Fibroblast of lung (primary cell): ENCODE results near the gene ALX3. TPM values are rescaled to one million over a fixed set of nuclear protein-coding genes. Genes with fewer than 3 reads are reported as not detected.

ENCODE experiments used
- DNase-seq, 2 donors: peaks; one replicate each; pipeline versions ENCODE4 v3.0.0 to v3.0.0-alpha.2; 2010; ENCODE audit warnings: low read depth in 2 of 2
- H2AFZ ChIP-seq: 2 replicates; pipeline ENCODE4 v1.5.1; 2012; ENCODE audit warnings: low read length, control low read depth, inconsistent platforms
- H3K27ac ChIP-seq: 2 replicates; pipeline ENCODE4 v1.5.1; 2011; ENCODE audit warnings: low read length, control low read depth; ENCODE audit not compliant: insufficient read depth
- H3K27me3 ChIP-seq: 2 replicates; pipeline ENCODE4 v1.5.1; 2011; ENCODE audit warnings: mild to moderate bottlenecking, low read length; ENCODE audit not compliant: control insufficient read depth, insufficient read depth
- H3K36me3 ChIP-seq: 2 replicates; pipeline ENCODE4 v1.5.1; 2011; ENCODE audit warnings: low read length; ENCODE audit not compliant: control insufficient read depth, insufficient read depth
- H3K4me1 ChIP-seq: 2 replicates; pipeline ENCODE4 v1.5.1; 2011; ENCODE audit warnings: low read length; ENCODE audit not compliant: control insufficient read depth, insufficient read depth; ENCODE audit errors: extremely low read depth
- H3K4me2 ChIP-seq: 2 replicates; pipeline ENCODE4 v1.5.1; 2011; ENCODE audit warnings: low read length, control low read depth; ENCODE audit not compliant: insufficient read depth; ENCODE audit errors: extremely low read depth
- H3K4me3 ChIP-seq, 4 experiments: fragments of 200-600 bp in 1 of 4; sonication (generic) in 1 of 4; replicated peaks in 1 of 4; 2 replicates each; pipeline ENCODE4 v1.5.1; 2011 to 2016; ENCODE audit warnings: low read length in 4 of 4, low read depth in 3 of 4, mild to moderate bottlenecking in 3 of 4, control low read depth in 2 of 4, inconsistent platforms in 1 of 4, mixed read lengths in 1 of 4; ENCODE audit not compliant: insufficient read depth in 1 of 4; ENCODE audit errors: control extremely low read depth in 1 of 4
- H3K79me2 ChIP-seq: 2 replicates; pipeline ENCODE4 v1.5.1; 2012; ENCODE audit warnings: mild to moderate bottlenecking, low read length, inconsistent platforms; ENCODE audit not compliant: control insufficient read depth, insufficient read depth
- H3K9ac ChIP-seq: 2 replicates; pipeline ENCODE4 v1.5.1; 2011; ENCODE audit warnings: mild to moderate bottlenecking, low read length, control low read depth; ENCODE audit not compliant: insufficient read depth
- H3K9me3 ChIP-seq: 2 replicates; pipeline ENCODE4 v1.5.1; 2012; ENCODE audit warnings: low read depth, low read length; ENCODE audit not compliant: control insufficient read depth, insufficient read depth
- H4K20me1 ChIP-seq: 2 replicates; pipeline ENCODE4 v1.5.1; 2011; ENCODE audit warnings: low read length; ENCODE audit not compliant: control insufficient read depth, insufficient read depth; ENCODE audit errors: extremely low read depth
- EZH2 ChIP-seq: IDR thresholded peaks from 2 replicates; pipeline ENCODE4 v1.5.1; 2012; ENCODE audit warnings: low read length, control low read depth, mild to moderate bottlenecking; ENCODE audit errors: missing control alignments
- polyA plus RNA-seq, 2 donors: library from polyadenylated mRNA; depleted of rRNA in 1 of 2; stranded (reverse) in 1 of 2; unstranded in 1 of 2; fragments of >200 nt; gene quantifications; 2 replicates each; pipeline ENCODE4 v1.2.1, GENCODE V29; 2011 to 2012; ENCODE audit warnings: missing spikeins in 1 of 2
- total RNA-seq: library from RNA; depleted of rRNA; stranded (reverse); fragments of >200 nt; gene quantifications from 2 replicates; pipeline ENCODE4 v1.2.1, GENCODE V29; 2014
- TF ChIP-seq, protein P1 (sequence below), 2 donors: IDR thresholded peaks in 1 of 2; conservative IDR thresholded peaks in 1 of 2; 1 replicate in 1 of 2; 2 replicates in 1 of 2; pipeline ENCODE4 v1.5.1; 2011 to 2012; ENCODE audit warnings: low read length in 2 of 2, control low read depth in 1 of 2, inconsistent platforms in 1 of 2, low read depth in 1 of 2, mild to moderate bottlenecking in 1 of 2

Gene ALX3
- total and polyA plus RNA-seq, 2 donors (not counting 1 experiment from before 2014, with no cell fraction given), result not detected

GRCh38 chr1:110017792-110018191 lies 52.7 kb downstream of the ALX3 start:
- no peak for TF ChIP-seq EZH2
- TF ChIP-seq, protein P1, sequence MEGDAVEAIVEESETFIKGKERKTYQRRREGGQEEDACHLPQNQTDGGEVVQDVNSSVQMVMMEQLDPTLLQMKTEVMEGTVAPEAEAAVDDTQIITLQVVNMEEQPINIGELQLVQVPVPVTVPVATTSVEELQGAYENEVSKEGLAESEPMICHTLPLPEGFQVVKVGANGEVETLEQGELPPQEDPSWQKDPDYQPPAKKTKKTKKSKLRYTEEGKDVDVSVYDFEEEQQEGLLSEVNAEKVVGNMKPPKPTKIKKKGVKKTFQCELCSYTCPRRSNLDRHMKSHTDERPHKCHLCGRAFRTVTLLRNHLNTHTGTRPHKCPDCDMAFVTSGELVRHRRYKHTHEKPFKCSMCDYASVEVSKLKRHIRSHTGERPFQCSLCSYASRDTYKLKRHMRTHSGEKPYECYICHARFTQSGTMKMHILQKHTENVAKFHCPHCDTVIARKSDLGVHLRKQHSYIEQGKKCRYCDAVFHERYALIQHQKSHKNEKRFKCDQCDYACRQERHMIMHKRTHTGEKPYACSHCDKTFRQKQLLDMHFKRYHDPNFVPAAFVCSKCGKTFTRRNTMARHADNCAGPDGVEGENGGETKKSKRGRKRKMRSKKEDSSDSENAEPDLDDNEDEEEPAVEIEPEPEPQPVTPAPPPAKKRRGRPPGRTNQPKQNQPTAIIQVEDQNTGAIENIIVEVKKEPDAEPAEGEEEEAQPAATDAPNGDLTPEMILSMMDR (conservative IDR thresholded peaks at IDR 0.05 in 1 of 2, IDR thresholded peaks at IDR 0.05 in 1 of 2; ENCODE audit: low read depth in 1 of 2, low read length in 2 of 2), result no peak
- Histone ChIP-seq H4K20me1 (no peaks in the 10 kb centered on the region), H3K9me3 (no peaks in the 10 kb centered on the region), H3K4me3 (no peak overlapping the region), H3K4me2 (no peak overlapping the region), H3K36me3 (peaks cover 22% of the 10 kb centered on the region), H3K27ac (no peak overlapping the region), H3K27me3 (no peaks in the 10 kb centered on the region), H3K4me1 (no peaks in the 10 kb centered on the region), H3K79me2 (no peaks in the 10 kb centered on the region), H2AFZ (no peak overlapping the region), H3K9ac (no peak overlapping the region)
- no peak for DNase-seq

- DNase-seq, result no peak
- TF ChIP-seq, protein P1 (conservative IDR thresholded peaks at IDR 0.05 in 1 of 2, IDR thresholded peaks at IDR 0.05 in 1 of 2; ENCODE audit: low read depth in 1 of 2, low read length in 2 of 2), result no peak
- TF ChIP-seq EZH2, result no peak
- Histone ChIP-seq H3K9ac (no peak overlapping the region), H3K79me2 (peaks cover 2% of the 10 kb centered on the region), H3K27me3 (no peaks in the 10 kb centered on the region), H2AFZ (no peak overlapping the region), H3K4me1 (no peaks in the 10 kb centered on the region), H3K4me3 (no peak overlapping the region), H3K27ac (no peak overlapping the region), H3K36me3 (peaks cover 11% of the 10 kb centered on the region), H3K4me2 (no peak overlapping the region), H3K9me3 (no peaks in the 10 kb centered on the region), H4K20me1 (no peaks in the 10 kb centered on the region)
Observed at GRCh38 chr1:110012100-110012780, 58.2 kb downstream of the ALX3 start.

DNA sequence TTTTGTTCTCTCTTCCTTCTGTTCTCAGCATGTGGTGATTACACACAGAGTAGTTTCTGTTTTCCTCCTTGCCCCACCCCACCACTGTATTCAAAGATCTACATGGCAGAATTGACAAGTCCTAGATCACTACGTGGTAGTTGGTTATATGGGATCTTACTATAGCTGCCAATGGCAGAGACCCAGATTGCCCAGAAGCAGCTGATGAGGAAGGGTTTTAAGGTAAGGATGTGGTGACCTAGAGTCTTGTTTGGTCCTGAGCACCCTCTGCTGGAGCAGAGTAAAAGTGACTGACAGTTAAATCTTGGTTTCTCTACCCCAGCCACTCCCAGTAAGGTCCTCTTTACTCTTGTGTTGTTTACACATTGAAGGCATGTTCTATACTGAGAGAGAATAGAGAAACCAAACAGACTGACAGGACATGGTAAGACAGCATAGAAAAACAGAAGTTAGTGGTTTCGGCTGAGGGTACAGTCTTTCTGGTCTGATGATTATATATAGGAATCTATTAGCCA lies 58.9 kb downstream of the ALX3 start:
- Histone ChIP-seq H3K9me3 (no peaks in the 10 kb centered on the region), H3K79me2 (peaks cover 8% of the 10 kb centered on the region), H2AFZ (no peak overlapping the region), H3K36me3 (peaks cover 6% of the 10 kb centered on the region), H3K4me2 (no peak overlapping the region), H3K27me3 (no peaks in the 10 kb centered on the region), H4K20me1 (no peaks in the 10 kb centered on the region), H3K4me1 (no peaks in the 10 kb centered on the region), H3K27ac (no peak overlapping the region), H3K4me3 (no peak overlapping the region), H3K9ac (no peak overlapping the region)
- peak; percentile 51 to 73 for DNase-seq
- no peak for TF ChIP-seq EZH2
- TF ChIP-seq, protein P1 (conservative IDR thresholded peaks at IDR 0.05 in 1 of 2, IDR thresholded peaks at IDR 0.05 in 1 of 2; ENCODE audit: low read depth in 1 of 2, low read length in 2 of 2), result peak; percentile 74 to 77

Other genes with a start within 250 kb of the ALX3 start
- gene CSF1, start 159.8 kb downstream of the ALX3 start, total RNA-seq, result 29.0 and 48.9 TPM in 2 replicates
- 28.6 and 40.4 TPM in 2 replicates for gene CSF1, start 159.8 kb downstream of the ALX3 start, polyA plus RNA-seq
- 60.1 and 70.5 TPM in 2 replicates for gene AHCYL1, start 85.9 kb downstream of the ALX3 start, total RNA-seq
- 73.4 and 83.3 TPM in 2 replicates for gene AHCYL1, start 85.9 kb downstream of the ALX3 start, polyA plus RNA-seq
- 41.9 and 43.8 TPM in 2 replicates for gene STRIP1, start 36.0 kb downstream of the ALX3 start, total RNA-seq
- gene STRIP1, start 36.0 kb downstream of the ALX3 start, polyA plus RNA-seq, result 17.2 and 27.0 TPM in 2 replicates
- under 0.01 TPM in 1 of 2 replicates, not detected in the other for gene UBL4B, start 41.8 kb upstream of the ALX3 start, total RNA-seq
- not detected in 2 replicates for gene UBL4B, start 41.8 kb upstream of the ALX3 start, polyA plus RNA-seq
- under 0.01 TPM in 1 of 2 replicates, not detected in the other for gene SLC6A17, start 79.8 kb upstream of the ALX3 start, total RNA-seq
- 0.09 and 0.14 TPM in 2 replicates for gene SLC6A17, start 79.8 kb upstream of the ALX3 start, polyA plus RNA-seq
- 0.51 and 0.66 TPM in 2 replicates for gene KCNC4, start 139.6 kb upstream of the ALX3 start, total RNA-seq
- gene KCNC4, start 139.6 kb upstream of the ALX3 start, polyA plus RNA-seq, result 0.76 and 1.6 TPM in 2 replicates